HEK293 (cell line): ENCODE data around the gene AZIN2.

ENCODE experiments used
- CTCF ChIA-PET: fragments of 350-600 bp; formaldehyde crosslinking; extraction: SDS; loops from one replicate; lab custom pipeline; 2021; ENCODE audit warnings: antibody characterized with exemption; lab: Yijun Ruan, JAX
- POLR2A ChIA-PET: fragments of 300-600 bp; formaldehyde crosslinking; extraction: SDS; loops from one replicate; lab custom pipeline; 2020; ENCODE audit warnings: antibody characterized with exemption, inconsistent platforms; lab: Yijun Ruan, JAX
- H3K27ac ChIP-seq: fragments of 200-500 bp; sonication (Bioruptor generic); 2 replicates; pipeline ENCODE4 v1.5.1; 2014; ENCODE audit warnings: low read depth, low read length, control low read depth, inconsistent platforms; ENCODE audit errors: extremely low read depth
- H3K36me3 ChIP-seq, 2 experiments: fragments of 200-500 bp in 1 of 2; sonication (Bioruptor generic) in 1 of 2; 1 replicate in 1 of 2; 2 replicates in 1 of 2; pipeline ENCODE4 v1.5.1; 2014 to 2017; ENCODE audit warnings: inconsistent platforms in 2 of 2, low read length in 2 of 2; ENCODE audit not compliant: control insufficient read depth in 2 of 2, insufficient read depth in 1 of 2
- H3K4me1 ChIP-seq: fragments of 200-500 bp; sonication (Bioruptor generic); 2 replicates; pipeline ENCODE4 v1.5.1; 2014; ENCODE audit warnings: mild to moderate bottlenecking, low read length, inconsistent platforms; ENCODE audit not compliant: control insufficient read depth, insufficient read depth
- H3K4me3 ChIP-seq: 2 replicates; pipeline ENCODE4 v1.5.1; 2011; ENCODE audit warnings: low read depth, mild to moderate bottlenecking, control low read depth, low read length, moderate library complexity
- H3K9me3 ChIP-seq: fragments of 200-500 bp; sonication (Bioruptor generic); 2 replicates; pipeline ENCODE4 v1.5.1; 2014; ENCODE audit warnings: low read depth, low read length, inconsistent platforms; ENCODE audit not compliant: control insufficient read depth, insufficient read depth
- KLF16 ChIP-seq: fragments of 450-650 bp; formaldehyde crosslinking; IDR thresholded peaks from 2 replicates; pipeline ENCODE4 v1.5.1; 2017; ENCODE audit warnings: missing biosample characterization, missing genetic modification characterization
- KLF7 ChIP-seq: fragments of 450-650 bp; formaldehyde crosslinking; IDR thresholded peaks from 2 replicates; pipeline ENCODE4 v1.5.1; 2016; ENCODE audit warnings: missing biosample characterization, missing genetic modification characterization, borderline replicate concordance
- MZF1 ChIP-seq: fragments of 450-650 bp; formaldehyde crosslinking; IDR thresholded peaks from 2 replicates; pipeline ENCODE4 v1.5.1; 2017; ENCODE audit warnings: missing biosample characterization, missing genetic modification characterization, borderline replicate concordance
- PRDM4 ChIP-seq: fragments of 450-650 bp; formaldehyde crosslinking; IDR thresholded peaks from 2 replicates; pipeline ENCODE4 v1.5.1; 2017; ENCODE audit warnings: missing biosample characterization, missing genetic modification characterization
- ZBTB8A ChIP-seq: fragments of 450-650 bp; formaldehyde crosslinking; IDR thresholded peaks from 2 replicates; pipeline ENCODE4 v1.5.1; 2016; ENCODE audit warnings: missing biosample characterization, missing genetic modification characterization
- ZNF140 ChIP-seq: fragments of 450-650 bp; formaldehyde crosslinking; IDR thresholded peaks from 2 replicates; pipeline ENCODE4 v1.5.1; 2016; ENCODE audit warnings: missing biosample characterization, missing genetic modification characterization
- ZNF157 ChIP-seq: fragments of 450-650 bp; formaldehyde crosslinking; IDR thresholded peaks from 2 replicates; pipeline ENCODE4 v1.5.1; 2016; ENCODE audit warnings: missing biosample characterization, missing genetic modification characterization
- ZNF423 ChIP-seq: fragments of 450-650 bp; formaldehyde crosslinking; IDR thresholded peaks from 2 replicates; pipeline ENCODE4 v1.5.1; 2016; ENCODE audit warnings: missing biosample characterization, missing genetic modification characterization
- ZNF449 ChIP-seq: fragments of 450-650 bp; formaldehyde crosslinking; IDR thresholded peaks from 2 replicates; pipeline ENCODE4 v1.5.1; 2017; ENCODE audit warnings: missing biosample characterization, mild to moderate bottlenecking, missing genetic modification characterization, moderate library complexity
- ZNF48 ChIP-seq: fragments of 450-650 bp; formaldehyde crosslinking; IDR thresholded peaks from 2 replicates; pipeline ENCODE4 v1.5.1; 2016; ENCODE audit warnings: missing biosample characterization, missing genetic modification characterization
- ZNF549 ChIP-seq: fragments of 450-650 bp; IDR thresholded peaks from 2 replicates; pipeline ENCODE4 v1.5.1; 2018; ENCODE audit warnings: missing biosample characterization, missing genetic modification characterization, mild to moderate bottlenecking, inconsistent platforms, moderate library complexity
- ZNF623 ChIP-seq: fragments of 450-650 bp; formaldehyde crosslinking; IDR thresholded peaks from 2 replicates; pipeline ENCODE4 v1.5.1; 2016; ENCODE audit warnings: missing biosample characterization, missing genetic modification characterization
- TF ChIP-seq, protein P1 (sequence below): fragments of 450-650 bp; formaldehyde crosslinking; IDR thresholded peaks from 2 replicates; pipeline ENCODE4 v1.5.1; 2016; ENCODE audit warnings: missing biosample characterization, missing genetic modification characterization
- TF ChIP-seq, protein P2 (sequence below): fragments of 450-650 bp; formaldehyde crosslinking; IDR thresholded peaks from 2 replicates; pipeline ENCODE4 v1.5.1; 2016; ENCODE audit warnings: missing biosample characterization, missing genetic modification characterization

AZIN2 gene

DNA sequence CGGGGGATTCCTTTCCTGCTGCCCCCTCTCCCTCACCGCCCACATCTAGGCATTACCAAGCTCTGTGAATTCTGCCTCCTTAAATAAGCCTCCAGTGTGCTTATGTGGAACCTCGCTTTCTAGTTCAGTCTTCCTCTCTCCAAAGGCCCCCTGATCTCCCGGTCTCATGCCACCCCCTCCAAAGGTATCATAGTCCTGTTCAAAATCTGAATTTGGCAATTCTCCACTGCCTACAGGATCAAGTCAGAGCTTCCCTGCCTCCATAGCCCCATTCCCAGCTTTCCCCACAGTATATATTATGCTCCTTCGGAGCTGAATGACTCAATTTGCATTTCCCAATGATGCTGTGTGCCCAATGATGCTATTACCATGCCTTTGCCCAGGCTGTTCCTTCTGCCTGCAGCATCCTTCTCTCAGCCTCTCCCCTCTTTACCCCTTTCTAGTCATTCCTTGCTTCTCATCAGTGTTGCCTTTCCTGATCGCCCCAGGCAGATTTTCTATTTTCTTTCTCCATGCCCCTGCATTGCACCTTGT, 1.7 kb downstream of the AZIN2 start:
- peaks cover 0 to 14% of the 10 kb centered on the region in 2 experiments; a peak in 1 of 3 replicates for H3K36me3 ChIP-seq
- H3K9me3 ChIP-seq, result no peaks in the 10 kb centered on the region
- CTCF ChIA-PET, result interaction anchor here (0.5 to 2.2 kb wide), 7 partner anchors 11 to 208 kb away, joined by 3 to 9 read pairs (median 5); no protein-coding TSS in a partner anchor
- no peak overlapping the region for H3K27ac ChIP-seq
- TF ChIP-seq ZNF449 (tag by site-specific recombination) (no peak), ZBTB8A (tag by site-specific recombination) (no peak), ZNF157 (tag by site-specific recombination) (no peak), ZNF48 (tag by site-specific recombination) (no peak), ZNF423 (tag by site-specific recombination) (no peak), PRDM4 (tag by site-specific recombination) (peak; percentile 52; the same call in 1 of the 2 replicates), ZNF549 (tag by site-specific recombination) (no peak)
- TF ChIP-seq, protein P1, sequence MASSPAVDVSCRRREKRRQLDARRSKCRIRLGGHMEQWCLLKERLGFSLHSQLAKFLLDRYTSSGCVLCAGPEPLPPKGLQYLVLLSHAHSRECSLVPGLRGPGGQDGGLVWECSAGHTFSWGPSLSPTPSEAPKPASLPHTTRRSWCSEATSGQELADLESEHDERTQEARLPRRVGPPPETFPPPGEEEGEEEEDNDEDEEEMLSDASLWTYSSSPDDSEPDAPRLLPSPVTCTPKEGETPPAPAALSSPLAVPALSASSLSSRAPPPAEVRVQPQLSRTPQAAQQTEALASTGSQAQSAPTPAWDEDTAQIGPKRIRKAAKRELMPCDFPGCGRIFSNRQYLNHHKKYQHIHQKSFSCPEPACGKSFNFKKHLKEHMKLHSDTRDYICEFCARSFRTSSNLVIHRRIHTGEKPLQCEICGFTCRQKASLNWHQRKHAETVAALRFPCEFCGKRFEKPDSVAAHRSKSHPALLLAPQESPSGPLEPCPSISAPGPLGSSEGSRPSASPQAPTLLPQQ (tag by site-specific recombination), result no peak
- TF ChIP-seq, protein P2, sequence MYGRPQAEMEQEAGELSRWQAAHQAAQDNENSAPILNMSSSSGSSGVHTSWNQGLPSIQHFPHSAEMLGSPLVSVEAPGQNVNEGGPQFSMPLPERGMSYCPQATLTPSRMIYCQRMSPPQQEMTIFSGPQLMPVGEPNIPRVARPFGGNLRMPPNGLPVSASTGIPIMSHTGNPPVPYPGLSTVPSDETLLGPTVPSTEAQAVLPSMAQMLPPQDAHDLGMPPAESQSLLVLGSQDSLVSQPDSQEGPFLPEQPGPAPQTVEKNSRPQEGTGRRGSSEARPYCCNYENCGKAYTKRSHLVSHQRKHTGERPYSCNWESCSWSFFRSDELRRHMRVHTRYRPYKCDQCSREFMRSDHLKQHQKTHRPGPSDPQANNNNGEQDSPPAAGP (tag by site-specific recombination), result no peak
- no peaks in the 10 kb centered on the region for H3K4me1 ChIP-seq
- H3K4me3 ChIP-seq, result no peak overlapping the region
- POLR2A ChIA-PET, result interaction anchor here (0.6 to 0.7 kb wide), 2 partner anchors 11 to 55 kb away, joined by 3 to 5 read pairs; no protein-coding TSS in a partner anchor

- H3K27ac ChIP-seq, result no peak overlapping the region
- TF ChIP-seq ZNF623 (tag by site-specific recombination) (peak; percentile 95), KLF16 (tag by site-specific recombination) (no peak), KLF7 (tag by site-specific recombination) (no peak), MZF1 (tag by site-specific recombination) (no peak), ZNF140 (tag by site-specific recombination) (no peak)
- peaks cover 0 to 33% of the 10 kb centered on the region in 2 experiments; a peak in 1 of 3 replicates for H3K36me3 ChIP-seq
- no peak overlapping the region for H3K4me3 ChIP-seq
- no peaks in the 10 kb centered on the region for H3K9me3 ChIP-seq
- ChIA-PET POLR2A (no interaction called here), CTCF (interaction anchor here (0.6 to 3.0 kb wide), 12 partner anchors 10 to 373 kb away, joined by 3 to 36 read pairs (median 6); no protein-coding TSS in a partner anchor)
- H3K4me1 ChIP-seq, result no peaks in the 10 kb centered on the region
These were observed 4.4 kb downstream of the AZIN2 start for GRCh38 chr1:33085332-33085731.
